ENCODE data around the gene MRM1. TPM values are rescaled to one million over a fixed set of nuclear protein-coding genes. Genes with fewer than 3 reads are reported as not detected.
A peak's percentile ranks its signal among the peaks of the same experiment; 100 is the strongest.

Gene MRM1, protein sequence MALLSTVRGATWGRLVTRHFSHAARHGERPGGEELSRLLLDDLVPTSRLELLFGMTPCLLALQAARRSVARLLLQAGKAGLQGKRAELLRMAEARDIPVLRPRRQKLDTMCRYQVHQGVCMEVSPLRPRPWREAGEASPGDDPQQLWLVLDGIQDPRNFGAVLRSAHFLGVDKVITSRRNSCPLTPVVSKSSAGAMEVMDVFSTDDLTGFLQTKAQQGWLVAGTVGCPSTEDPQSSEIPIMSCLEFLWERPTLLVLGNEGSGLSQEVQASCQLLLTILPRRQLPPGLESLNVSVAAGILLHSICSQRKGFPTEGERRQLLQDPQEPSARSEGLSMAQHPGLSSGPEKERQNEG
- total RNA-seq (2011; cell fraction: chromatin; rRNA removed; ENCODE audit: low replicate concordance): 7.6 and 26.8 TPM in 2 replicates
- total RNA-seq (2011; cell fraction: nucleolus; rRNA removed): 26.1 and 30.4 TPM in 2 replicates
- 18.8 and 22.1 TPM in 2 replicates for total RNA-seq (2011; cell fraction: nucleoplasm; rRNA removed)
- 26.1 and 30.5 TPM in 2 replicates for total RNA-seq (2014; rRNA removed)
- total RNA-seq (2014; rRNA removed; fragmentation: Illumina TruSeq; extraction: Trizol): 9.8 and 12.8 TPM in 2 replicates
- total RNA-seq (2015; rRNA removed; fragmentation: Illumina TruSeq; extraction: Trizol): 21.5 and 22.7 TPM in 2 replicates
- 28.1 and 28.4 TPM in 2 replicates for total RNA-seq (2021)
- polyA plus RNA-seq (2011; rRNA removed): 10.7 and 14.1 TPM in 2 replicates
- 11.7 and 37.1 TPM in 2 replicates for polyA plus RNA-seq (2011; cell fraction: cytosol; rRNA removed)
- polyA plus RNA-seq (2011; cell fraction: nucleus; rRNA removed): 10.4 and 25.5 TPM in 2 replicates
- polyA plus RNA-seq (2012): 9.7 and 20.2 TPM in 2 replicates
- polyA plus RNA-seq (2014; fragmentation: Illumina TruSeq; extraction: Trizol): 22.2 and 27.0 TPM in 2 replicates
- 1 to 10 TPM in 1 of 2 experiments, under 1 TPM in 1; 0.61 to 1.4 TPM for polyA plus RNA-seq (2014; fragmentation: Nextera tagmentation; extraction: Ambion mirVana)
- 27.1 and 27.2 TPM in 2 replicates for polyA plus RNA-seq (2014; rRNA removed)
- polyA minus RNA-seq (2011; rRNA and poly(A)+ RNA removed): 3.2 and 6.3 TPM in 2 replicates
- polyA minus RNA-seq (2011; cell fraction: cytosol; rRNA and poly(A)+ RNA removed): 13.0 and 14.2 TPM in 2 replicates
- 10.3 and 12.9 TPM in 2 replicates for polyA minus RNA-seq (2011; cell fraction: nucleus; rRNA and poly(A)+ RNA removed)
- Bru-seq, nascent RNA: percentile 78 among the genes with signal in this experiment
- BruChase-seq, experiment 1, labeled RNA remaining after a 2-hour chase: percentile 72 among the genes with signal in this experiment
- BruChase-seq, experiment 2, labeled RNA remaining after a 6-hour chase: percentile 65 among the genes with signal in this experiment
- long read RNA-seq, experiment 1, transcript MRM1-204 (5 exons, 1,857 nt): major isoform, 29 of 39 reads
- long read RNA-seq, experiment 1, partial matches to known transcripts: 6 of 39 reads
- long read RNA-seq, experiment 1, other reads (novel, unspliced or antisense): 3 of 39 reads
- long read RNA-seq, experiment 2, transcript MRM1-204 (5 exons, 1,857 nt): major isoform, 26 of 32 reads
- long read RNA-seq, experiment 2, partial matches to known transcripts: 3 of 32 reads
- long read RNA-seq, experiment 2, other reads (novel, unspliced or antisense): 2 of 32 reads
- long read RNA-seq, experiment 3, transcript MRM1-204 (5 exons, 1,857 nt): major isoform, 34 of 36 reads
- long read RNA-seq, experiment 3, partial matches to known transcripts: 2 of 36 reads
- long read RNA-seq, experiment 3, other reads (novel, unspliced or antisense): 0 of 36 reads

DNA sequence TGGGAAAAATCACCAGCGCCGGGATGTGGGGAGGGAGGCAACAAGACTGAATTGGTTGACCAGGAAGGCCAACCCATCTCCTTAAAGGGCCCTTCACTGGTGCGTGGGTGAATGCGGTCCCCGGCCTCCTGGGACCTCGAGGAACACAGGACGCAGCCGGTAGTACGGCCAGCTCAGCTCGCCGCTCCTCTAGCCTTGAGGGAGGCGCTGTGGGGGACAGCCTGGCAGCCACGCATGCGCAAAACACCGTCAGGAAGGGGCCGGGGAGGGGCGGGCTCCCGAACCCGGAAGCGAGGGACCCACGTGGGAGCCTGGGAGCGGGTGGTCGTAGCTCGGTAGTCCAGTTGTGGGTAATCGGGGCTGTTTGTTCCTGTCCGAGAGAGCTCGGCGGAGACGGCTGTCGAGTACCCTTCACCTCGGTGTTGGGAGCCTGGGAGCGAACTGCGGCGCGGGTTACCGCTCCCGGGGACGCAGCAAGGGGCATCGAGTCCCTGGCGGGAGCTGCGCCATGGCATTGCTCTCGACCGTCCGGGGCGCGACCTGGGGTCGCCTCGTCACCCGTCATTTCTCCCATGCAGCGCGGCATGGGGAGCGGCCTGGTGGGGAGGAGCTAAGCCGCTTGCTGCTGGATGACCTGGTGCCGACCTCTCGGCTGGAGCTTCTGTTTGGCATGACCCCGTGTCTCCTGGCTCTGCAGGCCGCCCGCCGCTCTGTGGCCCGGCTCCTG, at the start of gene MRM1:
TSS of gene MRM1 (plus strand) at position 281 of the 727 bp plus-strand sequence. CDS start at position 509, 228 bp downstream.
- BruUV-seq (replicated peaks): TSS peak; percentile 43
- WGBS (ENCODE audit: insufficient coverage, low coverage, missing lambda C conversion rate): under 1% methylated on average over 45 of the region's 60 CpGs
- no peak for TF ChIP-seq HNRNPH1 (optimal IDR thresholded peaks at IDR 0.05; ENCODE audit: low read depth, low read length)
- TF ChIP-seq ZNF717 (CRISPR knock-in tag; IDR thresholded peaks at IDR 0.05): no peak
- TF ChIP-seq OTX1 (CRISPR knock-in tag; IDR thresholded peaks at IDR 0.05): peak; percentile 73; the same call in 1 of the 2 replicates
- TF ChIP-seq, protein P1, sequence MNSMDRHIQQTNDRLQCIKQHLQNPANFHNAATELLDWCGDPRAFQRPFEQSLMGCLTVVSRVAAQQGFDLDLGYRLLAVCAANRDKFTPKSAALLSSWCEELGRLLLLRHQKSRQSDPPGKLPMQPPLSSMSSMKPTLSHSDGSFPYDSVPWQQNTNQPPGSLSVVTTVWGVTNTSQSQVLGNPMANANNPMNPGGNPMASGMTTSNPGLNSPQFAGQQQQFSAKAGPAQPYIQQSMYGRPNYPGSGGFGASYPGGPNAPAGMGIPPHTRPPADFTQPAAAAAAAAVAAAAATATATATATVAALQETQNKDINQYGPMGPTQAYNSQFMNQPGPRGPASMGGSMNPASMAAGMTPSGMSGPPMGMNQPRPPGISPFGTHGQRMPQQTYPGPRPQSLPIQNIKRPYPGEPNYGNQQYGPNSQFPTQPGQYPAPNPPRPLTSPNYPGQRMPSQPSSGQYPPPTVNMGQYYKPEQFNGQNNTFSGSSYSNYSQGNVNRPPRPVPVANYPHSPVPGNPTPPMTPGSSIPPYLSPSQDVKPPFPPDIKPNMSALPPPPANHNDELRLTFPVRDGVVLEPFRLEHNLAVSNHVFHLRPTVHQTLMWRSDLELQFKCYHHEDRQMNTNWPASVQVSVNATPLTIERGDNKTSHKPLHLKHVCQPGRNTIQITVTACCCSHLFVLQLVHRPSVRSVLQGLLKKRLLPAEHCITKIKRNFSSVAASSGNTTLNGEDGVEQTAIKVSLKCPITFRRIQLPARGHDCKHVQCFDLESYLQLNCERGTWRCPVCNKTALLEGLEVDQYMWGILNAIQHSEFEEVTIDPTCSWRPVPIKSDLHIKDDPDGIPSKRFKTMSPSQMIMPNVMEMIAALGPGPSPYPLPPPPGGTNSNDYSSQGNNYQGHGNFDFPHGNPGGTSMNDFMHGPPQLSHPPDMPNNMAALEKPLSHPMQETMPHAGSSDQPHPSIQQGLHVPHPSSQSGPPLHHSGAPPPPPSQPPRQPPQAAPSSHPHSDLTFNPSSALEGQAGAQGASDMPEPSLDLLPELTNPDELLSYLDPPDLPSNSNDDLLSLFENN (IDR thresholded peaks at IDR 0.05; ENCODE audit: low read depth in 2 of 2, low read length in 2 of 2): peak; percentile 42 to 55; a peak in 2 of 4 replicates
- peak; percentile 35; the same call in 1 of the 2 replicates for TF ChIP-seq ZNF511 (CRISPR knock-in tag; IDR thresholded peaks at IDR 0.05)

More for the DNA sequence above, at the start of gene MRM1:
- H3K9me1 ChIP-seq (ENCODE audit: control insufficient read depth, insufficient read depth, low read length): no peaks in the 10 kb centered on the region
- H4K20me1 ChIP-seq (replicated peaks; ENCODE audit: control insufficient read depth, insufficient read depth, low read length): 0 out of 2 replicates have a peak, but pooled peaks cover 3% of the 10 kb centered on the region
- H3K4me1 ChIP-seq (replicated peaks in 1 of 2; ENCODE audit: control insufficient read depth in 2 of 2, insufficient read depth in 2 of 2, low read length in 2 of 2): peaks cover 57 to 66% of the 10 kb centered on the region in 2 experiments
- no peaks in the 10 kb centered on the region for H3K27me3 ChIP-seq (ENCODE audit: control insufficient read depth in 2 of 2, insufficient read depth in 2 of 2, low read length in 2 of 2)
- peak within 1 kb of the TSS; percentile 91 to 95 for H3K9ac ChIP-seq (ENCODE audit: insufficient read depth in 1 of 2, low read depth in 2 of 2, low read length in 2 of 2)
- ChIA-PET CTCF (ENCODE audit: low intra/inter-chr PET ratio) (interaction anchor here (0.6 kb wide), 2 partner anchors 60 to 611 kb away, joined by 3 read pairs; no protein-coding TSS in a partner anchor), POLR2A (interaction anchor here (0.6 to 3.7 kb wide), 17 partner anchors 10 to 495 kb away, joined by 3 to 32 read pairs (median 3); partner anchors contain the start of genes DHRS11, MYO19 and PIGW)
- peak within 1 kb of the TSS; percentile 95 for H2AFZ ChIP-seq (ENCODE audit: low read depth, low read length)
- in situ Hi-C loops (cut with MboI): no loop called here
- H3K27ac ChIP-seq (ENCODE audit: extremely low read depth, low read depth, low read length): peak within 1 kb of the TSS; percentile 98
- H3K4me2 ChIP-seq (ENCODE audit: insufficient read depth, low read length): peak within 1 kb of the TSS; percentile 99
- DNase-seq (ENCODE audit: extremely low read depth in 1 of 4, low spot score in 3 of 4) (peak; percentile 94 to 97 (median 94)), FAIRE-seq (no peak), ATAC-seq (peak; percentile 85)
- peaks cover 58% of the 10 kb centered on the region for H3K36me3 ChIP-seq (ENCODE audit: control insufficient read depth, insufficient read depth, low read length)
- peaks cover 88% of the 10 kb centered on the region for H3K79me2 ChIP-seq (ENCODE audit: control insufficient read depth, insufficient read depth, low read length)
- intact Hi-C loops (cut with micrococcal nuclease): loop anchor here (2.0 kb wide), 3 partner anchors 27 to 67 kb away; partner anchors contain the start of genes GGNBP2, MYO19 and PIGW
- peak within 1 kb of the TSS; percentile 82 for H3K4me3 ChIP-seq
- no peaks in the 10 kb centered on the region for H3K9me3 ChIP-seq (replicated peaks; ENCODE audit: control insufficient read depth, insufficient read depth, low read depth, low read length)
